SK-N-SH (cell line): Measurements from ENCODE around the gene CXXC1. TPM values are rescaled to one million over a fixed set of nuclear protein-coding genes. Genes with fewer than 3 reads are reported as not detected.

ENCODE experiments used
- CTCF ChIA-PET: fragments of 300-600, 350-600 bp; formaldehyde crosslinking; extraction: SDS; loops from one replicate; lab custom pipeline; 2021; lab: Yijun Ruan, JAX
- POLR2A ChIA-PET: fragments of 350-600 bp; sonication (Branson Sonifier 250); formaldehyde crosslinking; extraction: SDS; loops from one replicate; lab custom pipeline; 2020; ENCODE audit warnings: antibody characterized with exemption, inconsistent platforms; lab: Yijun Ruan, JAX
- DNase-seq: peaks from one replicate; pipeline ENCODE4 v3.0.0; 2012
- H2AFZ ChIP-seq: fragments of 200-600 bp; sonication (generic); 2 replicates; pipeline ENCODE4 v1.8.1; 2016; ENCODE audit warnings: antibody characterized with exemption, mild to moderate bottlenecking, low read depth
- H3F3A ChIP-seq: fragments of 200-600 bp; sonication (generic); replicated peaks from 2 replicates; pipeline ENCODE3; 2016; ENCODE audit warnings: antibody characterized with exemption, mild to moderate bottlenecking; ENCODE audit not compliant: insufficient read depth
- H3K27ac ChIP-seq, 2 experiments: fragments of 200-500 bp in 1 of 2; fragments of 200-600 bp in 1 of 2; sonication (Bioruptor generic) in 1 of 2; sonication (generic), shearing (Covaris generic) in 1 of 2; 2 replicates each; pipeline versions ENCODE4 v1.5.1 to v1.6.1; 2014 to 2016; ENCODE audit warnings: low read depth in 2 of 2, inconsistent platforms in 1 of 2, low read length in 1 of 2, mild to moderate bottlenecking in 1 of 2, mixed read lengths in 1 of 2
- H3K27me3 ChIP-seq: fragments of 200-600 bp; sonication (generic), shearing (Covaris generic); 2 replicates; pipeline ENCODE4 v1.6.1; 2016; ENCODE audit warnings: mixed run types; ENCODE audit not compliant: insufficient read depth
- H3K36me3 ChIP-seq, 2 experiments: fragments of 200-500 bp in 1 of 2; fragments of 200-600 bp in 1 of 2; sonication (Bioruptor generic) in 1 of 2; sonication (generic) in 1 of 2; replicated peaks in 1 of 2; 2 replicates each; pipeline versions ENCODE3 to v1.5.1; 2014 to 2016; ENCODE audit warnings: low read length in 1 of 2, mild to moderate bottlenecking in 1 of 2; ENCODE audit not compliant: insufficient read depth in 2 of 2, control insufficient read depth in 1 of 2
- H3K4me1 ChIP-seq, 2 experiments: fragments of 200-500 bp in 1 of 2; fragments of 200-600 bp in 1 of 2; sonication (Bioruptor generic) in 1 of 2; sonication (generic), shearing (Covaris generic) in 1 of 2; 2 replicates each; pipeline versions ENCODE4 v1.5.1 to v1.6.1; 2014 to 2016; ENCODE audit warnings: low read depth in 1 of 2, low read length in 1 of 2, mixed run types in 1 of 2; ENCODE audit not compliant: insufficient read depth in 2 of 2, control insufficient read depth in 1 of 2
- H3K4me2 ChIP-seq: fragments of 200-600 bp; sonication (generic), shearing (Covaris generic); 2 replicates; pipeline ENCODE4 v1.6.1; 2017; ENCODE audit warnings: mixed run types
- H3K4me3 ChIP-seq, 2 experiments: fragments of 200-500 bp in 1 of 2; fragments of 200-600 bp in 1 of 2; sonication (Bioruptor generic) in 1 of 2; sonication (generic), shearing (Covaris generic) in 1 of 2; 2 replicates each; pipeline versions ENCODE4 v1.5.1 to v1.8.1; 2014 to 2016; ENCODE audit warnings: low read depth in 2 of 2, inconsistent platforms in 1 of 2, low read length in 1 of 2, mild to moderate bottlenecking in 1 of 2, mixed read lengths in 1 of 2, moderate library complexity in 1 of 2
- H3K79me2 ChIP-seq: fragments of 200-600 bp; sonication (generic); 2 replicates; pipeline ENCODE4 v1.8.1; 2017; ENCODE audit warnings: mild to moderate bottlenecking; ENCODE audit not compliant: insufficient read depth
- H3K9ac ChIP-seq: fragments of 200-600 bp; sonication (generic); 2 replicates; pipeline ENCODE4 v1.6.1; 2017; ENCODE audit warnings: mixed run types
- H3K9me2 ChIP-seq: fragments of 200-600 bp; sonication (generic); 2 replicates; pipeline ENCODE4 v1.6.1; 2017; ENCODE audit warnings: mixed run types
- H3K9me3 ChIP-seq: fragments of 200-600 bp; sonication (generic); 2 replicates; pipeline ENCODE4 v1.6.1; 2017; ENCODE audit warnings: mixed run types, mild to moderate bottlenecking, moderate library complexity
- H4K20me1 ChIP-seq: fragments of 200-600 bp; sonication (generic); 2 replicates; pipeline ENCODE4 v1.6.1; 2017; ENCODE audit warnings: mild to moderate bottlenecking, mixed run types; ENCODE audit not compliant: insufficient read depth
- ELF1 ChIP-seq: IDR thresholded peaks from 2 replicates; pipeline ENCODE4 v1.4.0; 2012
- FOXJ3 ChIP-seq: sonication (generic); formaldehyde crosslinking; IDR thresholded peaks from 2 replicates; pipeline ENCODE4 v1.5.1; 2020; ENCODE audit warnings: mild to moderate bottlenecking, missing genetic modification reagents
- FOXM1 ChIP-seq: IDR thresholded peaks from 2 replicates; pipeline ENCODE4 v1.4.0; 2012; ENCODE audit warnings: low read depth, mild to moderate bottlenecking
- GATA2 ChIP-seq: sonication (generic); formaldehyde crosslinking; IDR thresholded peaks from 2 replicates; pipeline ENCODE4 v1.5.0; 2020; ENCODE audit warnings: mild to moderate bottlenecking, missing genetic modification reagents
- IRF3 ChIP-seq: fragments of 150-350 bp; IDR thresholded peaks from 2 replicates; pipeline ENCODE4 v1.6.1; 2016; ENCODE audit warnings: mild to moderate bottlenecking, low read depth, low read length
- MXI1 ChIP-seq: IDR thresholded peaks from 2 replicates; pipeline ENCODE4 v1.6.1; 2012; ENCODE audit warnings: mild to moderate bottlenecking, low read depth, low read length, improper control_type of control experiment
- RAD21 ChIP-seq: IDR thresholded peaks from 2 replicates; pipeline ENCODE4 v1.6.1; 2012; ENCODE audit warnings: mild to moderate bottlenecking, low read length
- SIN3A ChIP-seq: IDR thresholded peaks from 2 replicates; pipeline ENCODE4 v1.6.1; 2012; ENCODE audit warnings: low read depth, mild to moderate bottlenecking, low read length, moderate library complexity, borderline replicate concordance
- TEAD4 ChIP-seq: IDR thresholded peaks from 2 replicates; pipeline ENCODE4 v1.4.0; 2012; ENCODE audit warnings: mild to moderate bottlenecking, borderline replicate concordance; ENCODE audit not compliant: insufficient read depth
- USF1 ChIP-seq: IDR thresholded peaks from 2 replicates; pipeline ENCODE4 v1.4.0; 2012; ENCODE audit warnings: low read depth, borderline replicate concordance
- ZBTB33 ChIP-seq: IDR thresholded peaks from 2 replicates; pipeline ENCODE4 v1.4.0; 2012; ENCODE audit warnings: low read depth, borderline replicate concordance
- WGBS: methylation state at CpG from one replicate; pipeline ENCODE4 v1.1.6; 2017; ENCODE audit warnings: low lambda C conversion rate; 5-methylcytosine and 5-hydroxymethylcytosine counted together
- polyA plus RNA-seq, 3 experiments: library from polyadenylated mRNA; depleted of rRNA; stranded (reverse); fragments of >200 nt; gene quantifications; 2 replicates each; pipeline ENCODE4 v1.2.3, GENCODE V29; 2012

The CXXC1 gene
- polyA plus RNA-seq, 1 of the 3 experiments (the other 2 are of a cell fraction): 128 TPM

GRCh38 chr18:50262977-50263376 is 24.5 kb downstream of the CXXC1 start:
- H3K79me2 ChIP-seq: no peaks in the 10 kb centered on the region
- H3K4me1 ChIP-seq: peaks cover 0 to 6% of the 10 kb centered on the region in 2 experiments; a peak in 1 of 4 replicates
- ChIA-PET CTCF (interaction anchor here (0.7 kb wide), 1 partner anchor 374 kb away, joined by 3 read pairs; no protein-coding TSS in a partner anchor), POLR2A (no interaction called here)
- H3K4me2 ChIP-seq: no peak overlapping the region
- no peak for TF ChIP-seq SIN3A
- TF ChIP-seq GATA2 (CRISPR knock-in tag): no peak
- no peak for TF ChIP-seq FOXJ3 (CRISPR knock-in tag)
- TF ChIP-seq MXI1: no peak
- no peak for TF ChIP-seq USF1
- TF ChIP-seq FOXM1: no peak
- TF ChIP-seq TEAD4: no peak
- no peak overlapping the region for H2AFZ ChIP-seq
- H3K9ac ChIP-seq: no peak overlapping the region
- no peak for DNase-seq
- no peaks in the 10 kb centered on the region for H4K20me1 ChIP-seq
- peaks cover 15% of the 10 kb centered on the region for H3F3A ChIP-seq
- H3K27ac ChIP-seq: no peak overlapping the region
- H3K9me3 ChIP-seq: no peaks in the 10 kb centered on the region
- H3K4me3 ChIP-seq: no peak overlapping the region
- H3K9me2 ChIP-seq: no peaks in the 10 kb centered on the region
- H3K27me3 ChIP-seq: no peaks in the 10 kb centered on the region
- H3K36me3 ChIP-seq: peaks cover 0 to 8% of the 10 kb centered on the region in 2 experiments

GRCh38 chr18:50250935-50251334 is 36.6 kb downstream of the CXXC1 start:
- TF ChIP-seq RAD21 (no peak), GATA2 (CRISPR knock-in tag) (no peak), ZBTB33 (no peak), IRF3 (no peak), ELF1 (no peak), USF1 (no peak)
- TF ChIP-seq, all 33 proteins: peak for 0
- DNase-seq: no peak
- Histone ChIP-seq H3F3A (no peaks in the 10 kb centered on the region), H2AFZ (no peak overlapping the region), H3K4me3 (no peak overlapping the region), H4K20me1 (no peaks in the 10 kb centered on the region), H3K36me3 (no peaks in the 10 kb centered on the region), H3K27me3 (no peaks in the 10 kb centered on the region), H3K79me2 (no peaks in the 10 kb centered on the region), H3K9me2 (no peaks in the 10 kb centered on the region), H3K9me3 (no peaks in the 10 kb centered on the region), H3K4me1 (no peaks in the 10 kb centered on the region), H3K4me2 (no peak overlapping the region), H3K9ac (no peak overlapping the region), H3K27ac (no peak overlapping the region)
- CTCF ChIA-PET: interaction anchor here (1.0 kb wide), 1 partner anchor 106 kb away, joined by 3 read pairs; no protein-coding TSS in a partner anchor
- WGBS: 56% methylated on average over 3 of the region's 3 CpGs
- POLR2A ChIA-PET: no interaction called here
